GM18499 (cell line): ENCODE data around the gene MRPL4.
"Not testable (repeated sequence)": the region's sequence is repeated elsewhere in the genome, so short reads cannot be mapped to it uniquely, and the experiment has no call there.

Experiments
- ATAC-seq: cut with Tn5 transposase; IDR thresholded peaks from one replicate; pipeline ENCODE4 v1.9.1; 2021; ENCODE audit warnings: moderate number of reproducible peaks; ENCODE audit not compliant: insufficient read depth, unreplicated experiment

MRPL4 gene

GRCh38 chr19:10259162-10259905 lies 7.3 kb downstream of the MRPL4 start:
- no peak for ATAC-seq

DNA sequence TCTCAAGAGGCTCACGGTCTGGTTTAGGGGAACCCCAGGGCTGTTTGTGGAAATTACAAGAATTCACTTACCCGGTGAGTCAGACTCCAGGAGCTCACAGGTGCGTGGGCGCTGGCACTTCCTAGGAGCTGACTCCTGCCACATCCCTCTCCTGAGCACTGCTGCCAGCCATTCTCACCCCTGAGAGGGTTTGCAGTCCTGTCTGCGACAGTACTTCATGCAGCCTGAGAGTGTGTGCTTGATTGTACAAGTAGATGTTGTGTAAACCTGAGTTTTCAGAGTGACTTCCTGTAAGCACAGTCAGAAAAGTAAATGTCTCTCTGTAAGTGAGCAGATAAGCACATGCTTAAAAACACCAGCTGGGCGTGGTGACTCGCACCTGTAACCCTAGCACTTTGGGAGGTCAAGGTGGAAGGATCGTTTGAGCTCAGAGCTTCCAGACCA lies 8.1 kb downstream of the MRPL4 start:
- ATAC-seq, result no peak

DNA sequence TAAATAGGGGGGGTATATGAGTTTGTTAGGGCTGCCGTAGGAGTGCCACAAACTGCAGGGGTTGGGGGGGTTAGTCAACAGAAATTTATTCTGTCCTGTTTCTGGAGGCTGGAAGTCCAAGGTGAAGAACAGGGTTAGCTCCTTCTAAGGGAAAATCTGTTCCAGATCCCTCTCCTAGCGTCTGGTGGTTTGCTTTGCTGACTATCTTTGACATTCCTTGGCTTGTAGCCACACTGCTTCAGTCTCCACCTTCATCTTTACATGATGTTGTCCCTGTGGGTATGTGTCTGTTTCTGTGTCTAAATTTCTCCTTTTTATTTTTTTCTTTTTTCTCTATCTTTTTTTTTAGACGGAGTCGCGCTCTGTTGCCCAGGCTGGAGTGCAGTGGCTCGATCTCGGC lies 10.8 kb downstream of the MRPL4 start:
- no peak for ATAC-seq

DNA sequence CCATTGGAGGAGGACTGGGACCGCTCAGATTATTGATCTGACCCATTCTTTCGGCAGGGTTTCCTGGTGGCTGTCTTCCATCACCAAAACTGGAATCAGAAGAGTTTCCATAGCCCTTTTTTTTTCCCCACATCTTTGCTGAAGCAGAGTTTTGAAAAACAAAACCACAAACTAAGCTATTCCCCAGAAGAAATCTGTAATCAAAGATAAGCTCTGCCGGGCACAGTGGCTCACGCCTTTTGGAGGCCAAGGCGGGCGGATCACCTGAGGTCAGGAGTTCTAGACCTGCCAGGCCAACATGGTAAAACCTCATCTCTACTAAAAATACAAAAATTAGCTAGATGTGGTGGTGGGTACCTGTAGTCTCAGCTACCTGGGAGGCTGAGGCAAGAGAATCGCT lies 14.7 kb downstream of the MRPL4 start:
- no peak for ATAC-seq

- no peak for ATAC-seq
Observed at GRCh38 chr19:10268071-10268470, 16.1 kb downstream of the MRPL4 start.

DNA sequence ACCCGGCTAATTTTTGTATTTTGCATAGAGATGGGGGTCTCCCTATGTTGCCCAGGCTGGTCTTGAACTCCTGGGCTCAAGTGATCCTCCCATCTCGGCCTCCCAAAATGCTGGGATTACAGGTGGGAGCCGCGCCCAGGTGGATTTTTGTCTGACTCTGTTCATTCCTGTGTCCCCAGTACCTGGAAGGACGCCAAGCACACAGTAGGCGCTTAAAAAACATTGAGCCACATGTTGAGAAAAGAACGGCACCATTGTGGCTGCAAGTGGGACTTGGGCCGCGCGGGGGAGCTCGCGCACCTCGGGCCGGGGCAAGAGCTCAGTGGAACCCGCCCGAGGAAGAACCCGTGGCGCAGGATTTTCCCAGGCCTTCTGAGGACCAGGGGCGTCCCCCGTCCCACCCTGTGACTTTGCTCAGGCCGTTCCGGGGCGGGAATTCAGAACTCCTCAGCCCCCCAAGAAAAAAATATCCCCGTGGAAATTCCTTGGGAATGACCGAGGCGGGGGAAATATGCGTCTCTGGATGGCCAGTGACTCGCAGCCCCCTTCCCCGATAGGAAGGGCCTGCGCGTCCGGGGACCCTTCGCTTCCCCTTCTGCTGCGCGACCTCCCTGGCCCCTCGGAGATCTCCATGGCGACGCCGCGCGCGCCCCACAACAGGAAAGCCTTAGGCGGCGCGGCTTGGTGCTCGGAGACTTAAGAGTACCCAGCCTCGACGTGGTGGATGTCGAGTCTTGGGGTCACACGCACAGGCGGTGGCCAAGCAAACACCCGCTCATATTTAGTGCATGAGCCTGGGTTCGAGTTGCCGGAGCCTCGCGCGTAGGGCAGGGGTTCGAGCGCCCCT lies 17.5 kb downstream of the MRPL4 start:
- ATAC-seq, result no peak

DNA sequence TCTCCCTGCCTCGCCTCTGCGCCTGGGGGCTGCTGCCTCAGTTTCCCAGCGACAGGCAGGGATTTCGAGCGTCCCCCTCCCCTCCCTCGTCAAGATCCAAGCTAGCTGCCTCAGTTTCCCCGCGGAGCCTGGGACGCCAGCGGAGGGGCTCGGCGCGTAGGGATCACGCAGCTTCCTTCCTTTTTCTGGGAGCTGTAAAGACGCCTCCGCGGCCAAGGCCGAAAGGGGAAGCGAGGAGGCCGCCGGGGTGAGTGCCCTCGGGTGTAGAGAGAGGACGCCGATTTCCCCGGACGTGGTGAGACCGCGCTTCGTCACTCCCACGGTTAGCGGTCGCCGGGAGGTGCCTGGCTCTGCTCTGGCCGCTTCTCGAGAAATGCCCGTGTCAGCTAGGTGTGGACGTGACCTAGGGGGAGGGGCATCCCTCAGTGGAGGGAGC lies 18.2 kb downstream of the MRPL4 start:
- ATAC-seq, result no peak

- ATAC-seq, result no peak
Observed at GRCh38 chr19:10270616-10271394, 18.8 kb downstream of the MRPL4 start, which contains the start of gene ICAM1. Gene ICAM1, plus strand, starts transcription at chr19:10271120. Its CDS starts 40 bp downstream, at chr19:10271160.

DNA sequence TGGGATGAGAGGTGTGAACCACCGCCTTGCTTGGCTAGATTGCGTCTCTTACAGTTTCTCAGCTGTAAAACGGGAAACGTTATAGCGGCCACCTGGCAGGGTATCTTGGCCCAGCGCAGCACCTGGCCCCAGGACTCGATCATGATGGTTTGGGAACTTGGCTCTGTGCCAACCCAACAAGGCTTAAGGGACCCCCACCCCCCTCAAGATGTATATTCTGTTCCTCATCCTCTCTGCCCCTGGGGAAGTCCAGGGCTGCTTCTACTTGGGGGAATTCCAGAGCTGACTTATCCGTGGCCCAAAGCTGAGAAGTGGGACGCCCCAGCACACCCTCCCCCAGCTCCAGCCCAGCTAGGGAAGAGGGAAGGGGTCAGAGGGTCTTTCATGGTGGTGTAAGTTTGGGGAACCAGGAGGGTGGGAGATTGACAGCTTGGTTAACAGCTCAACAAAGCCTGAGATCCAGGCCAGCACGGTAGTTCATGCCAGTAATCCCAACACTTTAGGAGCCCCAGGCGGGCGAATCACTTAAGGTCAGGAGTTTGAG lies 19.6 kb downstream of the MRPL4 start:
- no peak for ATAC-seq

DNA sequence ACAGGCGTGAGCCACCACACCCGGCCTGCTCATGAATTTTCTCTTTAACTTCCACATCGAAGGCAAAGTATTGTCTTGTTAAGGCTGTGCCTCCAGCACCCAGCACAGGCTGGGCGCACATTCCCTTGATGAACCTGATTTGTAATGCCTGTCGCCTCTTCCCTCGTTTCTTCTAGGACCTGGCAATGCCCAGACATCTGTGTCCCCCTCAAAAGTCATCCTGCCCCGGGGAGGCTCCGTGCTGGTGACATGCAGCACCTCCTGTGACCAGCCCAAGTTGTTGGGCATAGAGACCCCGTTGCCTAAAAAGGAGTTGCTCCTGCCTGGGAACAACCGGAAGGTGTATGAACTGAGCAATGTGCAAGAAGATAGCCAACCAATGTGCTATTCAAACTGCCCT lies 22.6 kb downstream of the MRPL4 start:
- ATAC-seq, result no peak

DNA sequence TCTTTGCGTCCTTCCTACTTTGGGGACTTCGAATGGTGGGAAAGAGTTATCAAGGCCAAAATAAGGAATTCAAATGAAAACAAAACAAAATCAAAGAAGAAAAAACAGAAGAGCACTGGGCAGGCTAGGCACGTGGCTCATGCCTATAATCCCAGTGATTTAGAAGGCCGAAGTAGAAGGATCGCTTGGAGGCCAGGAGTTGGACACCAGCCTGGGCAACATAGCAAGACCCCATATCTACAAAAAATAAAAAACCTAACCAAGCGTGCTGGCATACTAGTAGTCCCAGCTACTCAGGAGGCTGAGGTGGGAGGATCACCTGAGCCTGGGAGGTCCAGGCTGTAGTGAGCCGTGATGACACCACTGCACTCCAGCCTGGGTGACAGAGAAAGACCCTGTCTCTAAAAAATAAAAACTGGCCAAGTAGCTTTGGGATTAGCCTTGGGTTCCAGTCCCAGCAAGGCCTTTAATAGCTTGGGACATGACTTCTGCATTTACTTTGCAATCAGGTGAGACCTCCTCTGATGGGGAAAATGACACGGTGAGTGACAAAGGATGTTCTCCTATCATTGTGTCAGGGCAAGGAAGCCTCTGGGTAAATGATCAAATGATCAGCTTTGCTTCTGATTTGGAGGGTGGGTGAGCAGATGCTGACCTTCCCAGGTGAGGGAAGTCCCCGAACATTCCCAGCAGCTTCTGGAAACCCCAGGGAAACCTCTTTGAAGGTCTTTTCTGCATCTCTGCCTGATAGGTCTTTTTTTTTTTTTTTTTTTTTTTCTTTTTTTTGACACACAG lies 26.0 kb downstream of the MRPL4 start:
- ATAC-seq, result no peak

GRCh38 chr19:10278935-10279334 lies 26.9 kb downstream of the MRPL4 start:
- no peak for ATAC-seq

DNA sequence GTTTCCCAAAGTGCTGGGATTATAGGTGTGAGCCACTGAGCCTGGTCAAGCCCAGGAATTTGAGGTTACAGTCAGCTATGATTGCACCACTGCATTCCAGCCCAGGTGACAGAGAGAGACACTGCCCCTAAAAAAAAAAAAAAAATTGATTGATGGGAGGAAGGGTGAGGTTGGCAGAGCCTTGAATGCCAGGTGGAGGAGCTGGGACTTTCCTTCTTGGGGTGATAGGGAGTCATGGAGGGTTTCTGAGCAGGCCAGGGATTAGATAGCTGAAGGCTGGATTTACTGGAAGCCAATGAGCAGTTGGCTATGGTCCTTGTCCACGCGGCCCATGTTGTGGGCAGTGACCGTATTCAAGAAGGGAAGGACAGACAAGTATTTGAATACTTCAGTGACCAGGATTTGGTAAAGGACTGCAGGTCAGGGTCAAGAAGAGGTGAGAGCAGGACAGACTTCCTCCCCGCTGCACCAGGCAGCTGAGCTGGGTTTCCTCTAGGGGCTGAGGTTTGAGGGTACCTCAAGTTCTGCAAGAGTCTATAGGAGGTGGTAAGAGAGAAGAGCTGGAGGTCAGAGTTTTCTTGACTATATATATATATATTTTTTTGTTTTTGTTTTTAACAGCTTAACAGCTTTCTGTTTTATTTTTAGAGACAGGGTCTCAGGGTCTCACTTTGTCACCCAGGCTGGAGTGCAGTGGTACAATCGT lies 27.9 kb downstream of the MRPL4 start:
- ATAC-seq, result no peak

DNA sequence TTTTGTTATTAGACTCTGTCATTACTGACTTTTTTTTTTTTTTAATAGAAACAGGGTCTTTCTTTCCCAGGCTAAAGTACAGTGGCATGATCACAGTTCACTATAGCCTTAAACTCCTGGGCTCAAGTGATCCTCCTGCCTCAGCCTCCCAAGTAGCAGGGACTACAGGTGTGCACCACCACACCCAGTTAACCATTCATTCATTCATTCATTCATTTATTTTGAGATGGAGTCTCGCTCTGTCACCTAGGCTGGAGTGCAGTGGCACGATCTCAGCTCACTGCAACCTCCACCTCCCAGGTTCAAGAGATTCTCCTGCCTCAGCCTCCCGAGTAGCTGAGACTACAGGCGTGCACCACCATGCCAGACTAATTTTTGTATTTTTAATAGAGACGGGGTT lies 30.0 kb downstream of the MRPL4 start:
- not testable (repeated sequence) for ATAC-seq

GRCh38 chr19:10283301-10284064 lies 31.5 kb downstream of the MRPL4 start:
- no peak for ATAC-seq

DNA sequence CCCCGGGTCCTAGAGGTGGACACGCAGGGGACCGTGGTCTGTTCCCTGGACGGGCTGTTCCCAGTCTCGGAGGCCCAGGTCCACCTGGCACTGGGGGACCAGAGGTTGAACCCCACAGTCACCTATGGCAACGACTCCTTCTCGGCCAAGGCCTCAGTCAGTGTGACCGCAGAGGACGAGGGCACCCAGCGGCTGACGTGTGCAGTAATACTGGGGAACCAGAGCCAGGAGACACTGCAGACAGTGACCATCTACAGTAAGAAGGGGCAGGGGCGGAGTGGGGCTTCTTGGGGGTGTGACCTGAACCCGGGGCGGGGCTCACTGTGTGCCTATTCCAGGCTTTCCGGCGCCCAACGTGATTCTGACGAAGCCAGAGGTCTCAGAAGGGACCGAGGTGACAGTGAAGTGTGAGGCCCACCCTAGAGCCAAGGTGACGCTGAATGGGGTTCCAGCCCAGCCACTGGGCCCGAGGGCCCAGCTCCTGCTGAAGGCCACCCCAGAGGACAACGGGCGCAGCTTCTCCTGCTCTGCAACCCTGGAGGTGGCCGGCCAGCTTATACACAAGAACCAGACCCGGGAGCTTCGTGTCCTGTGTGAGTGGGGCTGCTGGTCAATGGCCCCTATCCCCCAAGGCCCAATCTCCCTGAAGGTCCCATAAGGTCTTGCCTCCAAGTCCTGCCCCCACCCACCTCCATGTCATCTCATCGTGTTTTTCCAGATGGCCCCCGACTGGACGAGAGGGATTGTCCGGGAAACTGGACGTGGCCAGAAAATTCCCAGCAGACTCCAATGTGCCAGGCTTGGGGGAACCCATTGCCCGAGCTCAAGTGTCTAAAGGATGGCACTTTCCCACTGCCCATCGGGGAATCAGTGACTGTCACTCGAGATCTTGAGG lies 32.3 kb downstream of the MRPL4 start:
- ATAC-seq, result no peak

- ATAC-seq, result no peak
Observed at GRCh38 chr19:10284960-10285278, 32.9 kb downstream of the MRPL4 start.
